Right lung (tissue), 5 donors: ENCODE data around the gene IL6ST. TPM values are rescaled to one million over a fixed set of nuclear protein-coding genes. Genes with fewer than 3 reads are reported as not detected.

ENCODE experiments used
- DNase-seq, 2 donors: peaks; one replicate each; pipeline ENCODE4 v3.0.0-alpha.2; 2013
- polyA plus RNA-seq, 5 donors: library from polyadenylated mRNA; unstranded; fragments of 120-200 nt; gene quantifications; one replicate each; pipeline versions ENCODE4 v1.2.1 to v1.2.3, GENCODE V29; 2013; ENCODE audit warnings: inconsistent platforms in 1 of 5, low replicate concordance in 1 of 5; ENCODE audit not compliant: insufficient read length in 5 of 5, insufficient read depth in 1 of 5

The IL6ST gene
- polyA plus RNA-seq, 5 donors: 89.7 to 206 (median 197) TPM

DNA sequence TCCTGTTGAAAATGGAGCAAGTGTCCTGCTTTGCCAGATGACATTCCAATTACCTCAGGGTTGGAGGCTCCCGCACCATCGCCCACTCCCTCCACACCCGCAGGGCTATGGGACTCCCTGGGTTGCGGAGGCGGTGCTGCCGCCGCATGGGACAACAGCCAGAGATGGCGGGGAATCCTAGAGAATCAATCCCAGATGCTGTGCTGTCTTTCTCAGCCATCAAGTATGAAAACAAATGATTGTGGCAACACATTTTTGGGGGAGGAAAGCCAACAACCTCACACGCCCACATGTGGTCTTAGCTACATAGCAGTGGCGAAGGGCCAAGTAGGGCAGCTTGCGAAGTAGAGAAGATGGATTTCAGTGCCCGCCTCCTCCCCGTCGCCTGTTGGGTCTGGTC is 96.9 kb downstream of the IL6ST start:
- no peak for DNase-seq

- DNase-seq: no peak
Measured at GRCh38 chr5:55897206-55897894, 97.4 kb downstream of the IL6ST start.

GRCh38 chr5:55896663-55897062 is 98.1 kb downstream of the IL6ST start:
- no peak for DNase-seq

DNA sequence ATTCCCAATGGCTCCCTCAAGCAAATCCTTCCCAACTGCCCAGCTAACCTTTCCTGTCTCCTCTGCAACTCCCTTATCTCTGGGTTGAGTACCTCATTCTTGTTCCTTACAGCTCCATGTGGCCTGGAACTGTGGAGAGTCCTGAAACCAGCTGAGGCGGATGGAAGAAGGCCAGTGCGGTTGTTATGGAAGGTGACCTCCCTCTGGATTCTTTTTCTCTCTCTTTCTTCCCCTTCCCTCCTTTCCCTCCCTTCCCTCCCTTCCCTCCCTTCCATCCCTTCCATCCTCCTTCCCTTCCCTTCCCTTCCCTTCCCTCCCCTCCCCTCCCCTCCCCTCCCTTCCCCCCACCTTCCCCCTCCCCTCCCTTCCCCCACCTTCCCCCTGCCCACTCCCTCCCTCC is 98.5 kb downstream of the IL6ST start:
- DNase-seq: no peak

- DNase-seq: no peak
Measured at GRCh38 chr5:55895346-55895745, 99.4 kb downstream of the IL6ST start.

- no peak for DNase-seq
Measured at GRCh38 chr5:55894135-55894534, 100.6 kb downstream of the IL6ST start.

DNA sequence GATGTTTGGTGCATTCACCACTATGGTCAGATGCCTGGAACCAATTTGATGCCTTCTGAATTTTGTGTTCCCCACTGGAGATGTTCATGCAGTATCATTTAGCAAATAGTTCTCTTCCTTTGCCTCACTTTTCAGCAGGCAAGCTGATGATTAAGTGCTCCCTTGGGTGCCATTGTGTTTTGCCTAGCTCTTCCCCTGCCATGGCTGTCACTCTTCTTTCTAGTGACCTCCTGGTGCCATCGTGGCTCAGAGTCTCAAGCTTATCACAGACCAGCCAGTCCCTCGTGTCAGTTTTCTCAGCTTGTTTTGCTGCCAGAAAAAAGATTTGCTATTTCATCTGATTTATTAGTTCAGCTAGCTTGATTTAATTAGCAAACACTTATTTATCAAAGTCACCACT is 102.3 kb downstream of the IL6ST start:
- no peak for DNase-seq

- DNase-seq: no peak
Measured at GRCh38 chr5:55888205-55888604, 106.6 kb downstream of the IL6ST start.

GRCh38 chr5:55885359-55885758 is 109.4 kb downstream of the IL6ST start:
- no peak for DNase-seq

Other genes with a start within 250 kb of the IL6ST start
- under 1 TPM; 0.11 to 0.35 (median 0.12) TPM for gene IL31RA, start 143.6 kb downstream of the IL6ST start, polyA plus RNA-seq
- gene ANKRD55, start 238.4 kb upstream of the IL6ST start, polyA plus RNA-seq: under 1 TPM; 0.34 to 0.65 (median 0.53) TPM